HepG2 (cell line): Measurements from ENCODE around the gene ZBTB48. TPM values are rescaled to one million over a fixed set of nuclear protein-coding genes. Genes with fewer than 3 reads are reported as not detected.

Source experiments
- AGO1 ChIP-seq: fragments of 200-400 bp; formaldehyde crosslinking; IDR thresholded peaks from 2 replicates; pipeline ENCODE4 v1.6.1; 2017; ENCODE audit warnings: mild to moderate bottlenecking, low read depth, low read length, moderate library complexity; ENCODE audit not compliant: poor library complexity, severe bottlenecking
- CERS6 ChIP-seq: sonication (generic); formaldehyde crosslinking; IDR thresholded peaks from 2 replicates; pipeline ENCODE4 v1.5.0; 2020; ENCODE audit warnings: missing genetic modification reagents
- CREB1 ChIP-seq, 2 experiments: fragments of 450-650 bp in 1 of 2; IDR thresholded peaks; 2 replicates each; pipeline ENCODE4 v1.6.1; 2016 to 2017; ENCODE audit warnings: control low read depth in 1 of 2, mild to moderate bottlenecking in 1 of 2, missing compliant biosample characterization in 1 of 2, missing genetic modification characterization in 1 of 2
- GATAD1 ChIP-seq: IDR thresholded peaks from 2 replicates; pipeline ENCODE4 v1.6.1; 2016; ENCODE audit warnings: missing genetic modification reagents, missing compliant biosample characterization
- GMEB1 ChIP-seq: sonication (generic); formaldehyde crosslinking; IDR thresholded peaks from 2 replicates; pipeline ENCODE4 v1.5.1; 2020; ENCODE audit warnings: missing genetic modification reagents, mild to moderate bottlenecking, borderline replicate concordance
- HNRNPUL1 ChIP-seq: fragments of 200-400 bp; formaldehyde crosslinking; IDR thresholded peaks from 2 replicates; pipeline ENCODE4 v1.6.1; 2017; ENCODE audit warnings: low read depth, mild to moderate bottlenecking, low read length, moderate library complexity
- KAT8 ChIP-seq: IDR thresholded peaks from 2 replicates; pipeline ENCODE4 v1.6.1; 2016; ENCODE audit warnings: missing genetic modification reagents, missing compliant biosample characterization
- MYNN ChIP-seq: sonication (generic); formaldehyde crosslinking; IDR thresholded peaks from 2 replicates; pipeline ENCODE4 v1.4.0; 2020; ENCODE audit warnings: mild to moderate bottlenecking, low read depth, missing genetic modification reagents
- NFYB ChIP-seq: sonication (generic); formaldehyde crosslinking; IDR thresholded peaks from 2 replicates; pipeline ENCODE4 v1.4.0; 2020; ENCODE audit warnings: missing genetic modification reagents
- RFX1 ChIP-seq: fragments of 450-650 bp; IDR thresholded peaks from 2 replicates; pipeline ENCODE4 v1.6.1; 2017
- SMAD3 ChIP-seq: sonication (generic); formaldehyde crosslinking; IDR thresholded peaks from 2 replicates; pipeline ENCODE4 v1.4.0; 2020; ENCODE audit warnings: missing genetic modification reagents
- SOX6 ChIP-seq, 2 experiments: fragments of 450-650 bp in 1 of 2; sonication (generic) in 1 of 2; formaldehyde crosslinking in 1 of 2; IDR thresholded peaks; 2 replicates each; pipeline versions ENCODE4 v1.4.0 to v1.6.1; 2017 to 2020; ENCODE audit warnings: antibody characterized with exemption in 1 of 2, mild to moderate bottlenecking in 1 of 2, missing genetic modification reagents in 1 of 2
- SP5 ChIP-seq: IDR thresholded peaks from 2 replicates; pipeline ENCODE4 v1.6.1; 2016; ENCODE audit warnings: low read depth, borderline replicate concordance
- THYN1 ChIP-seq: sonication (generic); formaldehyde crosslinking; IDR thresholded peaks from 2 replicates; pipeline ENCODE4 v1.8.1; 2023; ENCODE audit warnings: low read depth, mild to moderate bottlenecking, moderate library complexity, missing genetic modification reagents, borderline replicate concordance
- YEATS2 ChIP-seq: sonication (generic); formaldehyde crosslinking; IDR thresholded peaks from 2 replicates; pipeline ENCODE4 v1.4.0; 2020; ENCODE audit warnings: missing genetic modification reagents, borderline replicate concordance
- ZBTB42 ChIP-seq: sonication (generic); formaldehyde crosslinking; IDR thresholded peaks from 2 replicates; pipeline ENCODE4 v1.5.0; 2020; ENCODE audit warnings: mild to moderate bottlenecking, missing genetic modification reagents
- ZMYM4 ChIP-seq: sonication (generic); formaldehyde crosslinking; IDR thresholded peaks from 2 replicates; pipeline ENCODE4 v1.8.1; 2023; ENCODE audit warnings: mild to moderate bottlenecking, missing genetic modification reagents
- ZNF274 ChIP-seq: sonication (generic); formaldehyde crosslinking; IDR thresholded peaks from 2 replicates; pipeline ENCODE4 v1.5.1; 2020; ENCODE audit warnings: mild to moderate bottlenecking, missing genetic modification reagents
- ZNF674 ChIP-seq: sonication (generic); formaldehyde crosslinking; IDR thresholded peaks from 2 replicates; pipeline ENCODE4 v1.5.0; 2020; ENCODE audit warnings: low read depth, mild to moderate bottlenecking, missing genetic modification reagents
- ZNF784 ChIP-seq: sonication (generic); formaldehyde crosslinking; IDR thresholded peaks from 2 replicates; pipeline ENCODE4 v1.5.1; 2020; ENCODE audit warnings: missing genetic modification reagents, mild to moderate bottlenecking, borderline replicate concordance
- ZSCAN21 ChIP-seq: sonication (generic); formaldehyde crosslinking; IDR thresholded peaks from 2 replicates; pipeline ENCODE4 v1.8.0; 2022; ENCODE audit warnings: mild to moderate bottlenecking, missing genetic modification reagents, moderate library complexity, borderline replicate concordance
- ZSCAN25 ChIP-seq: sonication (generic); formaldehyde crosslinking; IDR thresholded peaks from 2 replicates; pipeline ENCODE4 v1.8.0; 2022; ENCODE audit warnings: mild to moderate bottlenecking, missing genetic modification reagents
- polyA plus RNA-seq, 8 experiments: library from polyadenylated mRNA; depleted of rRNA in 3 of 8; stranded (reverse) in 7 of 8; unstranded in 1 of 8; fragments of >200 nt; fragmentation: Illumina TruSeq in 4 of 8; extraction: Trizol in 4 of 8; gene quantifications; 2 replicates each; pipeline versions ENCODE4 v1.2.1 to v1.2.3, GENCODE V29; 2011 to 2016; ENCODE audit warnings: low read depth in 4 of 8, missing spikeins in 1 of 8, mixed read lengths in 1 of 8; ENCODE audit not compliant: insufficient read depth in 1 of 8
- total RNA-seq, 5 experiments: library from RNA; depleted of rRNA; stranded (reverse); fragments of >200 nt; fragmentation: Illumina TruSeq; extraction: Trizol; gene quantifications; 2 replicates each; pipeline ENCODE4 v1.2.3, GENCODE V29; 2016; ENCODE audit warnings: low read depth in 1 of 5
- TF ChIP-seq, protein P1 (sequence below): sonication (generic); formaldehyde crosslinking; IDR thresholded peaks from 2 replicates; pipeline ENCODE4 v1.5.0; 2020; ENCODE audit warnings: mild to moderate bottlenecking, missing genetic modification reagents, moderate library complexity
- TF ChIP-seq, protein P2 (sequence below): sonication (generic); formaldehyde crosslinking; IDR thresholded peaks from 2 replicates; pipeline ENCODE4 v1.4.0; 2020; ENCODE audit warnings: missing genetic modification reagents; ENCODE audit errors: not compliant biosample characterization

Gene ZBTB48
- total and polyA plus RNA-seq, 2 of the 13 experiments (the other 11 are each of a cell fraction or from before 2014, with no cell fraction given) = 13.0 to 17.1 TPM

DNA sequence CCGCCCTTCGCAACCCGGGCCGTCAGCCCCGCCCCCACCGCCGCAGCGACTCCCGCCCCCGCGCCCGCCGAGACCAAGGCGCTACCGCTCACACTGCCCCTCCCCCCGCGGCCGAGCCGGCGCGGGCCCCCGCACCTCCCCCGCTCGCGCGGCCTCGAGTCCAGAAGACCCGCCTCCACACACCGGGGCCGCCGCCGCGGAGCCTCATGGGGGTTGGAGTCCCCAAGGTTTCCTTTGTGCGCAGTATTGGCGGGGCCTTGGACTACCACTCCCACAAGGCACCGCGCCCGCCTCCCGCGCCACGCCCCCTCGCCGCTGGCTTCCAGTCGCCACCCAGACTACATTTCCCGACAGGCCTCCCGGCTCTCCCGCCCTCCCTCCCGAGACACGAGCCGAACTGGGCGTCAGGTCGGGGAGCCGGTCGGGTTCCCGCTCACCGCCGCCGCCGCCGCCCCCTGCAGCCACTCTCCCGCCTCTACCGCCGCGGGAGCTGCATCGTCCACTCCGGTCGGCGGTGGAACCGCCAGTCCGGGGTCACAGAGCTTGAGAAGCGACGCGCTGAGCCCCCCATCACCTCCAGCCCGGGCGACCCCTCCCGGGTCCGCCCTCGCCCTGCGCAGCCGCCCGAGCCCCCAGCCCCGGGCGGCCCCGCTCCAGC lies 33.7 kb downstream of the ZBTB48 start, which contains the start of gene PHF13 (continued):
- peak; percentile 60 for TF ChIP-seq NFYB (CRISPR knock-in tag)
- no peak for TF ChIP-seq HNRNPUL1
- TF ChIP-seq ZSCAN25 = no peak
- TF ChIP-seq GATAD1 = peak; percentile 72
- no peak for TF ChIP-seq ZNF674 (CRISPR knock-in tag)
- TF ChIP-seq KAT8 (CRISPR knock-in tag) = peak; percentile 35; the same call in 1 of the 2 replicates
- peak; percentile 31; the same call in 1 of the 2 replicates for TF ChIP-seq ZMYM4 (CRISPR knock-in tag)
- no peak for TF ChIP-seq ZBTB42 (CRISPR knock-in tag)
- TF ChIP-seq RFX1 = no peak
- no peak for TF ChIP-seq ZSCAN21
- TF ChIP-seq, protein P1, sequence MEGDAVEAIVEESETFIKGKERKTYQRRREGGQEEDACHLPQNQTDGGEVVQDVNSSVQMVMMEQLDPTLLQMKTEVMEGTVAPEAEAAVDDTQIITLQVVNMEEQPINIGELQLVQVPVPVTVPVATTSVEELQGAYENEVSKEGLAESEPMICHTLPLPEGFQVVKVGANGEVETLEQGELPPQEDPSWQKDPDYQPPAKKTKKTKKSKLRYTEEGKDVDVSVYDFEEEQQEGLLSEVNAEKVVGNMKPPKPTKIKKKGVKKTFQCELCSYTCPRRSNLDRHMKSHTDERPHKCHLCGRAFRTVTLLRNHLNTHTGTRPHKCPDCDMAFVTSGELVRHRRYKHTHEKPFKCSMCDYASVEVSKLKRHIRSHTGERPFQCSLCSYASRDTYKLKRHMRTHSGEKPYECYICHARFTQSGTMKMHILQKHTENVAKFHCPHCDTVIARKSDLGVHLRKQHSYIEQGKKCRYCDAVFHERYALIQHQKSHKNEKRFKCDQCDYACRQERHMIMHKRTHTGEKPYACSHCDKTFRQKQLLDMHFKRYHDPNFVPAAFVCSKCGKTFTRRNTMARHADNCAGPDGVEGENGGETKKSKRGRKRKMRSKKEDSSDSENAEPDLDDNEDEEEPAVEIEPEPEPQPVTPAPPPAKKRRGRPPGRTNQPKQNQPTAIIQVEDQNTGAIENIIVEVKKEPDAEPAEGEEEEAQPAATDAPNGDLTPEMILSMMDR (CRISPR knock-in tag) = no peak
- no peak for TF ChIP-seq ZNF274 (CRISPR knock-in tag)
- no peak for TF ChIP-seq THYN1 (CRISPR knock-in tag)
- no peak for TF ChIP-seq AGO1
- TF ChIP-seq YEATS2 = 0 out of 2 replicates have a peak, but pooled peaks have one; percentile 43
- TF ChIP-seq MYNN (CRISPR knock-in tag) = no peak
- no peak for TF ChIP-seq CERS6 (CRISPR knock-in tag)
- no peak for TF ChIP-seq ZNF784 (CRISPR knock-in tag)
- peak; percentile 94 for TF ChIP-seq GMEB1 (CRISPR knock-in tag)
- no peak for TF ChIP-seq SMAD3 (CRISPR knock-in tag)
- TF ChIP-seq, protein P2, sequence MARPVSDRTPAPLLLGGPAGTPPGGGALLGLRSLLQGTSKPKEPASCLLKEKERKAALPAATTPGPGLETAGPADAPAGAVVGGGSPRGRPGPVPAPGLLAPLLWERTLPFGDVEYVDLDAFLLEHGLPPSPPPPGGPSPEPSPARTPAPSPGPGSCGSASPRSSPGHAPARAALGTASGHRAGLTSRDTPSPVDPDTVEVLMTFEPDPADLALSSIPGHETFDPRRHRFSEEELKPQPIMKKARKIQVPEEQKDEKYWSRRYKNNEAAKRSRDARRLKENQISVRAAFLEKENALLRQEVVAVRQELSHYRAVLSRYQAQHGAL (CRISPR knock-in tag) = no peak
- TF ChIP-seq SP5 (CRISPR knock-in tag) = peak; percentile 70
- 0 out of 2 replicates have a peak, but pooled peaks have one; percentile 46 for TF ChIP-seq CREB1 (IDR thresholded peaks at IDR 0.05)
- peak; percentile 78 for TF ChIP-seq CREB1 (CRISPR knock-in tag; IDR thresholded peaks at IDR 0.05)
- no peak for TF ChIP-seq SOX6 (IDR thresholded peaks at IDR 0.05)
- no peak for TF ChIP-seq SOX6 (CRISPR knock-in tag; IDR thresholded peaks at IDR 0.05)
